Kidney (tissue), 14 donors: ENCODE measurements around the gene TMEM181. TPM values are rescaled to one million over a fixed set of nuclear protein-coding genes. Genes with fewer than 3 reads are reported as not detected.

Source experiments
- DNase-seq, 5 donors: peaks; one replicate each; pipeline ENCODE4 v3.0.0-alpha.2; 2013 to 2020
- FAIRE-seq: peaks from 2 replicates; lab custom pipeline; 2012; peaks lifted over from hg19 to GRCh38; lab: Jason Lieb, UNC
- H3K27ac ChIP-seq, 2 donors: one replicate each; pipeline ENCODE4 v1.7.0; 2013; ENCODE audit warnings: low read depth in 2 of 2, low read length in 2 of 2, inconsistent platforms in 1 of 2
- H3K27me3 ChIP-seq: one replicate; pipeline ENCODE4 v1.7.1; 2013; ENCODE audit warnings: low read length, inconsistent platforms; ENCODE audit not compliant: control insufficient read depth, insufficient read depth
- H3K36me3 ChIP-seq, 3 donors: one replicate each; pipeline versions ENCODE4 v1.7.0 to v1.7.1; 2013; ENCODE audit warnings: low read length in 3 of 3, control low read depth in 1 of 3, inconsistent platforms in 1 of 3; ENCODE audit not compliant: insufficient read depth in 3 of 3, control insufficient read depth in 2 of 3
- H3K4me1 ChIP-seq, 3 donors: one replicate each; pipeline versions ENCODE4 v1.7.0 to v1.7.1; 2013; ENCODE audit warnings: low read length in 3 of 3, inconsistent platforms in 1 of 3, low read depth in 1 of 3; ENCODE audit not compliant: control insufficient read depth in 2 of 3, insufficient read depth in 2 of 3
- H3K4me3 ChIP-seq, 3 donors: one replicate each; pipeline versions ENCODE4 v1.7.0 to v1.8.1; 2013; ENCODE audit warnings: low read length in 3 of 3, control low read depth in 1 of 3, inconsistent platforms in 1 of 3
- H3K9ac ChIP-seq, 3 donors: one replicate each; pipeline versions ENCODE4 v1.7.0 to v1.7.1; 2013; ENCODE audit warnings: low read length in 3 of 3, control low read depth in 1 of 3, inconsistent platforms in 1 of 3
- H3K9me3 ChIP-seq, 3 donors: one replicate each; pipeline versions ENCODE4 v1.7.0 to v1.7.1; 2013; ENCODE audit warnings: low read length in 3 of 3, control low read depth in 1 of 3, inconsistent platforms in 1 of 3; ENCODE audit not compliant: control insufficient read depth in 2 of 3, insufficient read depth in 1 of 3
- intact Hi-C: fragments of 100-400 bp; cut with DNase I; formaldehyde crosslinking; loops from one replicate; pipeline ENCODE4 v1.11.1; 2022
- polyA plus RNA-seq: library from polyadenylated mRNA; stranded (reverse); fragments of 350-450 nt; fragmentation: Illumina TruSeq; extraction: RNeasy Lipid Tissue Mini Kit (QIAGEN cat#74804); gene quantifications from one replicate; pipeline ENCODE4 v1.2.3, GENCODE V29; 2014; ENCODE audit warnings: low read depth, low replicate concordance; ENCODE audit not compliant: insufficient read depth
- total RNA-seq: library from RNA; stranded (reverse); fragmentation: NEBNext Ultra II Directional; extraction: Animal tissue kit (Norgen Biotek cat#: 25700); gene quantifications from one replicate; pipeline ENCODE4 v1.2.1, GENCODE V29; 2021
- TF ChIP-seq, protein P1 (sequence below): IDR thresholded peaks from 3 replicates; pipeline ENCODE4 v1.5.1; 2012; ENCODE audit warnings: mild to moderate bottlenecking, moderate library complexity, borderline replicate concordance; ENCODE audit not compliant: insufficient read depth; ENCODE audit errors: extremely low read depth
- donor health status: control.
- donor health status: control.
- donor health status: control.
- donor health status: control.
- donor health status: control.
- donor health status: DM: yes; HTN: yes; CAD: no.
- donor health status: Normal renal cell carcinoma (clear cell type).

The TMEM181 gene
- total and polyA plus RNA-seq, 2 donors from 2014 or later, result 6.9 to 19.9 TPM

DNA sequence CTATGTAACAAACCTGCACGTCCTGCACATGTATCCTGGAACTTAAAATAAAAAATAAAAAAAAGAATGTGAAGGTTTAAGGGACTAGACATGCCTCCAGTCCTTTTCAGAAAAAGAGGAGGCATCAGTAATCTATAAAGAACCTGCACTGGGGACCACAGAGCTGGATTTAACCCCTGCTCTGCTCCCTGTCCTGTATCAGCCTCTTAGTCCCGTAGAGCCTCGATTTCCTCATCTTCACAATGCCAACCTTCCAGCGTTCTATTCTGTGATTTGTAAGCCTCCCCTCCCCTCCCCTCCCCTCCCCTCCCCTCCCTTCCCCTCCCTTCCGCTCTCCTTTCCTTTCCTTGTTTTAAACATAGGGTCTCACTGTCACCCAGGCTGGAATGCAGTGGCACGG is 31.1 kb upstream of the TMEM181 start:
- Histone ChIP-seq H3K27ac (no peak overlapping the region), H3K27me3 (no peaks in the 10 kb centered on the region), H3K4me1 (no peaks in the 10 kb centered on the region), H3K4me3 (no peak overlapping the region), H3K36me3 (no peaks in the 10 kb centered on the region), H3K9me3 (peaks cover 0 to 3% (median 0%) of the 10 kb centered on the region in 3 donors), H3K9ac (no peak overlapping the region)
- TF ChIP-seq, protein P1, sequence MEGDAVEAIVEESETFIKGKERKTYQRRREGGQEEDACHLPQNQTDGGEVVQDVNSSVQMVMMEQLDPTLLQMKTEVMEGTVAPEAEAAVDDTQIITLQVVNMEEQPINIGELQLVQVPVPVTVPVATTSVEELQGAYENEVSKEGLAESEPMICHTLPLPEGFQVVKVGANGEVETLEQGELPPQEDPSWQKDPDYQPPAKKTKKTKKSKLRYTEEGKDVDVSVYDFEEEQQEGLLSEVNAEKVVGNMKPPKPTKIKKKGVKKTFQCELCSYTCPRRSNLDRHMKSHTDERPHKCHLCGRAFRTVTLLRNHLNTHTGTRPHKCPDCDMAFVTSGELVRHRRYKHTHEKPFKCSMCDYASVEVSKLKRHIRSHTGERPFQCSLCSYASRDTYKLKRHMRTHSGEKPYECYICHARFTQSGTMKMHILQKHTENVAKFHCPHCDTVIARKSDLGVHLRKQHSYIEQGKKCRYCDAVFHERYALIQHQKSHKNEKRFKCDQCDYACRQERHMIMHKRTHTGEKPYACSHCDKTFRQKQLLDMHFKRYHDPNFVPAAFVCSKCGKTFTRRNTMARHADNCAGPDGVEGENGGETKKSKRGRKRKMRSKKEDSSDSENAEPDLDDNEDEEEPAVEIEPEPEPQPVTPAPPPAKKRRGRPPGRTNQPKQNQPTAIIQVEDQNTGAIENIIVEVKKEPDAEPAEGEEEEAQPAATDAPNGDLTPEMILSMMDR, result no peak
- FAIRE-seq, result no peak
- intact Hi-C loops, result no loop called here
- DNase-seq, result no peak

DNA sequence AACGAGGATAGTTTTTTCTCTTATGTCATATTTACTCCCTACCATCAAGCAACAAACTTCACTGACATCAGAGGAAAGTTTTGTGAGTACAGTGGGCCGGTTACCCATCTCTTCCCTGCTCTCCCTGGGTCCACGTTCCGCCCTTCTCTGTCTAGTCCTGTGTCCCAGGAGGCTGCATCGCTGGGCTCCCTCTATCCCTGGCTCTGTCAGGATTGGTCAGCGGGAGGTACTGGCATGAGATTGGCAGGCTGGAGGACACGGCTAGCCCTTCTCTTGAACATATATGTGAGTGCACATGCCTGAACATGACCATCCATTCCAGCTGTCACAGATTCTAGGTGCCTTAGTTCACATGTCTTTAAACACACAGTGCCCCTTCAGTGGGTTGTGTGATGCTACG is 30.3 kb upstream of the TMEM181 start:
- Histone ChIP-seq H3K9ac (no peak overlapping the region), H3K27ac (no peak overlapping the region), H3K9me3 (peaks cover 0 to 3% (median 0%) of the 10 kb centered on the region in 3 donors), H3K4me3 (no peak overlapping the region), H3K4me1 (no peaks in the 10 kb centered on the region), H3K27me3 (no peaks in the 10 kb centered on the region), H3K36me3 (no peaks in the 10 kb centered on the region)
- TF ChIP-seq, protein P1, result no peak
- intact Hi-C loops, result no loop called here
- no peak for DNase-seq
- no peak for FAIRE-seq

DNA sequence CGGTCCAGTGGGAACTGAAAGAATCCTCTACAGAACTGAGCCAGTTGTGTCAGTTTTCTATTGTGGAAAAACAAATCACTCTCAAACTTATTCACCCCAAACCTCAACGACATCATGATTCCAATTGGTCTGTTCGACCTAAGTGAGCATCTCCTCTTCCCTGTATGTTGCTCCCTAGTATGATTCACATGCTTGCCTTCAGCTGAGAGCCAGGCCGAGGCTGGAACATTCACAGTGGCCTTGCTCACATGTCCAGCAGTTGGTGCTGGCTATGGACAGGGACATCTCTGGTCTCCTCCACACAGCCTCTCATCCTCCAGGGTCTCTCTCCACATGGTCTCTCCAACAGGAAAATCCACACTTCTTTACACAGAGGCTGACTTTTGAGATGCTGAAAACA is 28.3 kb upstream of the TMEM181 start:
- TF ChIP-seq, protein P1, result no peak
- H3K4me3 ChIP-seq, result no peak overlapping the region
- no peaks in the 10 kb centered on the region for H3K4me1 ChIP-seq
- intact Hi-C loops, result no loop called here
- no peaks in the 10 kb centered on the region for H3K36me3 ChIP-seq
- peaks cover 0 to 3% (median 0%) of the 10 kb centered on the region in 3 donors for H3K9me3 ChIP-seq
- FAIRE-seq (no peak), DNase-seq (no peak)
- no peaks in the 10 kb centered on the region for H3K27me3 ChIP-seq
- no peak overlapping the region for H3K9ac ChIP-seq
- no peak overlapping the region for H3K27ac ChIP-seq

DNA sequence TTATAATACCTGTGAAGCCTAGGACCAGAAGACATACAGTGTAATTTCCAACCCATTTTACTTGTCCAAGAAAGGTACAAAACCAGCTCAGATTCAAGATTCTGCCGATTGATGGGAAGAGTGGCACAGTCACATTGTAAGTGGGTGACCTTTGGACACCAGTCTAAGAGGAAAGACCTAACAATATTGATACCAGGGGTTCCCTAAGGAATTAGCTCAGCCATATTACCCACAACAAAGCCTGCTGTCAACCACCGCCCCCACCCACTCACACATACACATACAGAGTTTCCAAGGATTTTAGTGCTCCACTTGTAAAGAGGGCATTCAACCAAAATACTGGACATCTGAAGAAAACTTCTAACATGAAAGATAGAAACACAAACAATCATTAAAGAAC is 27.9 kb upstream of the TMEM181 start:
- Histone ChIP-seq H3K4me3 (no peak overlapping the region), H3K27me3 (no peaks in the 10 kb centered on the region), H3K4me1 (no peaks in the 10 kb centered on the region), H3K9me3 (peaks cover 0 to 3% (median 0%) of the 10 kb centered on the region in 3 donors), H3K27ac (no peak overlapping the region), H3K36me3 (no peaks in the 10 kb centered on the region), H3K9ac (no peak overlapping the region)
- DNase-seq (no peak), FAIRE-seq (no peak)
- TF ChIP-seq, protein P1, result no peak
- intact Hi-C loops, result no loop called here
